Panc1 (cell line): ENCODE results near the gene FANCI. TPM values are rescaled to one million over a fixed set of nuclear protein-coding genes. Genes with fewer than 3 reads are reported as not detected.
A peak's percentile ranks its signal among the peaks of the same experiment; 100 is the strongest.

Experiments used
- ATAC-seq: fragments of 200-7000 bp; cut with Tn5 transposase; 2 replicates; pipeline ENCODE4 v1.9.1; 2020; ENCODE audit warnings: mild to moderate bottlenecking, moderate library complexity
- BruUV-seq: library from RNA; stranded (reverse); fragments of 400-500 nt; replicated peaks from 2 replicates; lab custom pipeline; 2021; lab: Mats Ljungman, UMichigan
- CTCF ChIA-PET: fragments of 300-600 bp; sonication (Branson Sonifier 250); formaldehyde crosslinking; loops from one replicate; lab custom pipeline; 2022; ENCODE audit warnings: antibody characterized with exemption; lab: Charles Lee
- POLR2A ChIA-PET: fragments of 300-600 bp; sonication (Branson Sonifier 250); formaldehyde crosslinking; loops from one replicate; lab custom pipeline; 2022; ENCODE audit warnings: antibody characterized with exemption; lab: Charles Lee
- DNase-seq: peaks from one replicate; pipeline ENCODE4 v3.0.0-alpha.2; 2010; ENCODE audit warnings: low read depth, low spot score
- H3K27ac ChIP-seq: 2 replicates; pipeline ENCODE4 v1.5.1; 2011; ENCODE audit warnings: mild to moderate bottlenecking, low read length, inconsistent platforms
- H3K27me3 ChIP-seq: fragments of 200-500 bp; sonication (Bioruptor generic); 2 replicates; pipeline ENCODE4 v1.6.0; 2014; ENCODE audit warnings: low read length, inconsistent platforms; ENCODE audit not compliant: control insufficient read depth, insufficient read depth
- H3K36me3 ChIP-seq: fragments of 200-500 bp; sonication (Bioruptor generic); 2 replicates; pipeline ENCODE4 v1.5.1; 2014; ENCODE audit warnings: inconsistent platforms, mild to moderate bottlenecking, low read length, moderate library complexity; ENCODE audit not compliant: control insufficient read depth, insufficient read depth
- H3K4me1 ChIP-seq: 2 replicates; pipeline ENCODE4 v1.5.1; 2011; ENCODE audit warnings: inconsistent platforms, mild to moderate bottlenecking, low read length, moderate library complexity; ENCODE audit not compliant: control insufficient read depth, insufficient read depth
- H3K4me3 ChIP-seq, 2 experiments: 2 replicates each; pipeline ENCODE4 v1.5.1; 2011 to 2012; ENCODE audit warnings: low read depth in 2 of 2, low read length in 2 of 2, mild to moderate bottlenecking in 2 of 2, inconsistent platforms in 1 of 2, moderate library complexity in 1 of 2
- H3K9me3 ChIP-seq: fragments of 200-500 bp; sonication (Bioruptor generic); 2 replicates; pipeline ENCODE4 v1.5.1; 2014; ENCODE audit warnings: low read depth, mild to moderate bottlenecking, inconsistent platforms, low read length, moderate library complexity; ENCODE audit not compliant: control insufficient read depth, insufficient read depth
- CTCF ChIP-seq: fragments of 450-650 bp; IDR thresholded peaks from 2 replicates; pipeline ENCODE4 v1.5.1; 2017; ENCODE audit warnings: mild to moderate bottlenecking
- POLR2AphosphoS5 ChIP-seq: IDR thresholded peaks from 2 replicates; pipeline ENCODE4 v1.6.1; 2012; ENCODE audit warnings: mild to moderate bottlenecking, low read depth, low read length, moderate library complexity
- REST ChIP-seq, 2 experiments: IDR thresholded peaks; 2 replicates each; pipeline ENCODE4 v1.6.1; 2011 to 2012; ENCODE audit warnings: low read depth in 2 of 2, control low read depth in 1 of 2, low read length in 1 of 2, mild to moderate bottlenecking in 1 of 2, moderate library complexity in 1 of 2; ENCODE audit not compliant: insufficient read depth in 1 of 2
- SIN3A ChIP-seq: IDR thresholded peaks from 2 replicates; pipeline ENCODE4 v1.6.1; 2012; ENCODE audit warnings: low read depth, mild to moderate bottlenecking, low read length, moderate library complexity, borderline replicate concordance; ENCODE audit not compliant: insufficient read depth
- TCF7L2 ChIP-seq: IDR thresholded peaks from 2 replicates; pipeline ENCODE4 v1.6.1; 2011; ENCODE audit warnings: mild to moderate bottlenecking, low read depth, low read length, inconsistent platforms
- in situ Hi-C: cut with HindIII; loops from 2 replicates; pipeline ENCODE4 v1.10.0; 2016; ENCODE audit warnings: low sequenced_read_pairs, low pct_unique_long_range_greater_than_20kb
- intact Hi-C: fragments of 100-400 bp; cut with micrococcal nuclease; formaldehyde crosslinking; loops from one replicate; pipeline ENCODE4 v1.10.0; 2022; ENCODE audit not compliant: unreplicated experiment
- total RNA-seq: library from RNA; stranded (reverse); gene quantifications from one replicate; pipeline ENCODE4 v1.2.1, GENCODE V29; 2021; ENCODE audit not compliant: unreplicated experiment

The FANCI gene
- total RNA-seq, 1 experiment from 2014 or later = 96.2 TPM

- POLR2A ChIA-PET = no interaction called here
- in situ Hi-C loops = no loop called here
- H3K27ac ChIP-seq = no peak overlapping the region
- intact Hi-C loops = no loop called here
- ATAC-seq = no peak
- H3K9me3 ChIP-seq = no peaks in the 10 kb centered on the region
- CTCF ChIA-PET = no interaction called here
- TF ChIP-seq SIN3A (no peak), CTCF (no peak), REST (IDR thresholded peaks at IDR 0.05; ENCODE audit: insufficient read depth in 1 of 2, low read depth in 2 of 2, low read length in 1 of 2) (no peak), POLR2AphosphoS5 (no peak), TCF7L2 (no peak)
- H3K4me3 ChIP-seq = no peak overlapping the region
- no peak for DNase-seq
- no peaks in the 10 kb centered on the region for H3K36me3 ChIP-seq
- H3K27me3 ChIP-seq = no peaks in the 10 kb centered on the region
- H3K4me1 ChIP-seq = no peaks in the 10 kb centered on the region
- BruUV-seq = no TSS peak
Observed at GRCh38 chr15:89345248-89345647, 101.5 kb downstream of the FANCI start.

- Histone ChIP-seq H3K4me1 (no peaks in the 10 kb centered on the region), H3K9me3 (no peaks in the 10 kb centered on the region), H3K36me3 (no peaks in the 10 kb centered on the region), H3K27me3 (no peaks in the 10 kb centered on the region), H3K27ac (no peak overlapping the region), H3K4me3 (no peak overlapping the region)
- intact Hi-C loops = no loop called here
- no peak for TF ChIP-seq CTCF
- no peak for TF ChIP-seq REST (IDR thresholded peaks at IDR 0.05; ENCODE audit: insufficient read depth in 1 of 2, low read depth in 2 of 2, low read length in 1 of 2)
- TF ChIP-seq SIN3A = no peak
- TF ChIP-seq POLR2AphosphoS5 = no peak
- no peak for TF ChIP-seq TCF7L2
- ChIA-PET POLR2A (no interaction called here), CTCF (interaction anchor here (0.7 kb wide), 1 partner anchor 12 kb away, joined by 3 read pairs; no protein-coding TSS in a partner anchor)
- peak; percentile 49; the same call in 1 of the 2 replicates for ATAC-seq
- in situ Hi-C loops = no loop called here
- no TSS peak for BruUV-seq
- DNase-seq = no peak
Observed at GRCh38 chr15:89346516-89347231, 102.9 kb downstream of the FANCI start.
